Gastrocnemius medialis (tissue), 4 donors: Measurements from ENCODE around the gene CEPT1. TPM values are rescaled to one million over a fixed set of nuclear protein-coding genes. Genes with fewer than 3 reads are reported as not detected.

ENCODE experiments used
- ATAC-seq, 2 donors: fragments of 150-250 bp; one replicate each; pipeline ENCODE4 v1.9.1; 2016
- DNase-seq, 2 donors: peaks; one replicate each; pipeline ENCODE4 v3.0.0-alpha.2; 2019
- H3K27ac ChIP-seq, 4 donors: fragments of 200-600 bp; sonication (generic); 1 replicate in 1 of 4; 2 replicates in 3 of 4; pipeline ENCODE4 v1.5.1; 2016 to 2018; ENCODE audit warnings: mild to moderate bottlenecking in 2 of 4, moderate library complexity in 1 of 4
- H3K27me3 ChIP-seq, 3 donors: fragments of 200-600 bp; sonication (generic) in 2 of 3; 1 replicate in 1 of 3; 2 replicates in 2 of 3; pipeline versions ENCODE4 v1.5.1 to v1.6.0; 2016 to 2019; ENCODE audit warnings: mild to moderate bottlenecking in 1 of 3, moderate library complexity in 1 of 3
- H3K36me3 ChIP-seq, 2 donors: fragments of 200-600 bp; sonication (generic) in 1 of 2; one replicate each; pipeline ENCODE4 v1.5.1; 2017 to 2018
- H3K4me1 ChIP-seq, 2 donors: fragments of 200-600 bp; sonication (generic) in 1 of 2; one replicate each; pipeline ENCODE4 v1.5.1; 2016 to 2017; ENCODE audit warnings: mild to moderate bottlenecking in 2 of 2
- H3K4me3 ChIP-seq, 4 donors: fragments of 200-600 bp; sonication (generic) in 3 of 4; 1 replicate in 1 of 4; 2 replicates in 3 of 4; pipeline ENCODE4 v1.5.1; 2016 to 2019; ENCODE audit warnings: mild to moderate bottlenecking in 2 of 4
- H3K9me3 ChIP-seq, 3 donors: fragments of 200-600 bp; sonication (generic) in 2 of 3; 1 replicate in 1 of 3; 2 replicates in 2 of 3; pipeline ENCODE4 v1.5.1; 2016 to 2019
- CTCF ChIP-seq, 5 experiments: fragments of 450-650 bp in 3 of 5; fragments of 200-600 bp in 2 of 5; sonication (generic) in 2 of 5; IDR thresholded peaks in 4 of 5; conservative IDR thresholded peaks in 1 of 5; 1 replicate in 4 of 5; 2 replicates in 1 of 5; pipeline ENCODE4 v1.5.1; 2016 to 2019; ENCODE audit warnings: antibody characterized with exemption in 5 of 5, mild to moderate bottlenecking in 3 of 5, moderate library complexity in 3 of 5
- POLR2A ChIP-seq, 2 donors: fragments of 450-650 bp; IDR thresholded peaks; one replicate each; pipeline ENCODE4 v1.6.1; 2017; ENCODE audit warnings: antibody characterized with exemption in 2 of 2, mild to moderate bottlenecking in 2 of 2, moderate library complexity in 2 of 2
- in situ Hi-C, 4 donors: fragments of 200-750 bp; cut with MboI; loops; one replicate each; pipeline versions ENCODE4 v1.15.0 to v1.8.0; 2017; ENCODE audit warnings: low sequenced_read_pairs in 4 of 4
- intact Hi-C: fragments of 100-400 bp; cut with DNase I; formaldehyde crosslinking; loops from one replicate; pipeline ENCODE4 v1.15.1; 2023; ENCODE audit warnings: low total_unique reads
- total RNA-seq, 4 donors: library from RNA; depleted of rRNA; stranded (reverse); fragments of >200 nt; gene quantifications; one replicate each; pipeline versions ENCODE4 v1.1.0 to v1.2.3, GENCODE V29; 2016

Gene CEPT1
- total RNA-seq, 4 donors from 2014 or later = 8.2 to 14.8 (median 10.6) TPM

- in situ Hi-C loops = no loop called here
Observed at GRCh38 chr1:111183308-111184069, 43.5 kb downstream of the CEPT1 start.

GRCh38 chr1:111184663-111185062 is 44.6 kb downstream of the CEPT1 start:
- H3K27ac ChIP-seq = no peak overlapping the region
- TF ChIP-seq CTCF (IDR thresholded peaks at IDR 0.05 in 4 of 5, conservative IDR thresholded peaks at IDR 0.05 in 1 of 5) (no peak), POLR2A (IDR thresholded peaks at IDR 0.05) (no peak)
- H3K4me3 ChIP-seq = no peak overlapping the region
- intact Hi-C loops = no loop called here
- no peaks in the 10 kb centered on the region for H3K27me3 ChIP-seq
- H3K36me3 ChIP-seq = peaks cover 2 to 56% of the 10 kb centered on the region in 2 donors
- in situ Hi-C loops = no loop called here
- no peak for DNase-seq
- H3K4me1 ChIP-seq = peaks cover 0 to 6% of the 10 kb centered on the region in 2 donors
- H3K9me3 ChIP-seq = no peaks in the 10 kb centered on the region
- no peak for ATAC-seq

More at GRCh38 chr1:111183308-111184069, 43.5 kb downstream of the CEPT1 start:
- Histone ChIP-seq H3K9me3 (no peaks in the 10 kb centered on the region), H3K36me3 (peaks cover 2 to 49% of the 10 kb centered on the region in 2 donors), H3K27me3 (no peaks in the 10 kb centered on the region), H3K4me3 (no peak overlapping the region), H3K27ac (no peak overlapping the region), H3K4me1 (peaks cover 0 to 6% of the 10 kb centered on the region in 2 donors)
- DNase-seq (no peak), ATAC-seq (no peak)
- TF ChIP-seq CTCF (IDR thresholded peaks at IDR 0.05 in 4 of 5, conservative IDR thresholded peaks at IDR 0.05 in 1 of 5) = no peak
- intact Hi-C loops = no loop called here

GRCh38 chr1:111190931-111191451 is 51.0 kb downstream of the CEPT1 start:
- H3K36me3 ChIP-seq = peaks cover 0 to 30% of the 10 kb centered on the region in 2 donors
- peaks cover 0 to 3% of the 10 kb centered on the region in 2 donors for H3K4me1 ChIP-seq
- in situ Hi-C loops = no loop called here
- H3K4me3 ChIP-seq = no peak overlapping the region
- no peak overlapping the region for H3K27ac ChIP-seq
- no peaks in the 10 kb centered on the region for H3K9me3 ChIP-seq
- no peaks in the 10 kb centered on the region for H3K27me3 ChIP-seq
- TF ChIP-seq CTCF (IDR thresholded peaks at IDR 0.05 in 4 of 5, conservative IDR thresholded peaks at IDR 0.05 in 1 of 5) (no peak), POLR2A (IDR thresholded peaks at IDR 0.05) (no peak)
- DNase-seq = no peak
- peak; percentile 35 to 58 for ATAC-seq
- intact Hi-C loops = no loop called here

GRCh38 chr1:111191496-111191895 is 51.5 kb downstream of the CEPT1 start:
- Histone ChIP-seq H3K27ac (no peak overlapping the region), H3K4me1 (peaks cover 0 to 3% of the 10 kb centered on the region in 2 donors), H3K27me3 (no peaks in the 10 kb centered on the region), H3K4me3 (no peak overlapping the region), H3K36me3 (peaks cover 0 to 27% of the 10 kb centered on the region in 2 donors), H3K9me3 (no peaks in the 10 kb centered on the region)
- in situ Hi-C loops = no loop called here
- no peak for TF ChIP-seq POLR2A (IDR thresholded peaks at IDR 0.05)
- TF ChIP-seq CTCF (IDR thresholded peaks at IDR 0.05 in 4 of 5, conservative IDR thresholded peaks at IDR 0.05 in 1 of 5) = no peak
- DNase-seq (no peak), ATAC-seq (no peak)
- intact Hi-C loops = no loop called here
